SK-N-SH (cell line): ENCODE data around the gene NACC1. TPM values are rescaled to one million over a fixed set of nuclear protein-coding genes. Genes with fewer than 3 reads are reported as not detected.

Source experiments
- CTCF ChIA-PET: fragments of 300-600, 350-600 bp; formaldehyde crosslinking; extraction: SDS; loops from one replicate; lab custom pipeline; 2021; lab: Yijun Ruan, JAX
- POLR2A ChIA-PET: fragments of 350-600 bp; sonication (Branson Sonifier 250); formaldehyde crosslinking; extraction: SDS; loops from one replicate; lab custom pipeline; 2020; ENCODE audit warnings: antibody characterized with exemption, inconsistent platforms; lab: Yijun Ruan, JAX
- DNase-seq: peaks from one replicate; pipeline ENCODE4 v3.0.0; 2012
- H2AFZ ChIP-seq: fragments of 200-600 bp; sonication (generic); 2 replicates; pipeline ENCODE4 v1.8.1; 2016; ENCODE audit warnings: antibody characterized with exemption, mild to moderate bottlenecking, low read depth
- H3F3A ChIP-seq: fragments of 200-600 bp; sonication (generic); replicated peaks from 2 replicates; pipeline ENCODE3; 2016; ENCODE audit warnings: antibody characterized with exemption, mild to moderate bottlenecking; ENCODE audit not compliant: insufficient read depth
- H3K27ac ChIP-seq, 2 experiments: fragments of 200-500 bp in 1 of 2; fragments of 200-600 bp in 1 of 2; sonication (Bioruptor generic) in 1 of 2; sonication (generic), shearing (Covaris generic) in 1 of 2; 2 replicates each; pipeline versions ENCODE4 v1.5.1 to v1.6.1; 2014 to 2016; ENCODE audit warnings: low read depth in 2 of 2, inconsistent platforms in 1 of 2, low read length in 1 of 2, mild to moderate bottlenecking in 1 of 2, mixed read lengths in 1 of 2
- H3K27me3 ChIP-seq: fragments of 200-600 bp; sonication (generic), shearing (Covaris generic); 2 replicates; pipeline ENCODE4 v1.6.1; 2016; ENCODE audit warnings: mixed run types; ENCODE audit not compliant: insufficient read depth
- H3K36me3 ChIP-seq, 2 experiments: fragments of 200-500 bp in 1 of 2; fragments of 200-600 bp in 1 of 2; sonication (Bioruptor generic) in 1 of 2; sonication (generic) in 1 of 2; replicated peaks in 1 of 2; 2 replicates each; pipeline versions ENCODE3 to v1.5.1; 2014 to 2016; ENCODE audit warnings: low read length in 1 of 2, mild to moderate bottlenecking in 1 of 2; ENCODE audit not compliant: insufficient read depth in 2 of 2, control insufficient read depth in 1 of 2
- H3K4me1 ChIP-seq, 2 experiments: fragments of 200-500 bp in 1 of 2; fragments of 200-600 bp in 1 of 2; sonication (Bioruptor generic) in 1 of 2; sonication (generic), shearing (Covaris generic) in 1 of 2; 2 replicates each; pipeline versions ENCODE4 v1.5.1 to v1.6.1; 2014 to 2016; ENCODE audit warnings: low read depth in 1 of 2, low read length in 1 of 2, mixed run types in 1 of 2; ENCODE audit not compliant: insufficient read depth in 2 of 2, control insufficient read depth in 1 of 2
- H3K4me2 ChIP-seq: fragments of 200-600 bp; sonication (generic), shearing (Covaris generic); 2 replicates; pipeline ENCODE4 v1.6.1; 2017; ENCODE audit warnings: mixed run types
- H3K4me3 ChIP-seq, 2 experiments: fragments of 200-500 bp in 1 of 2; fragments of 200-600 bp in 1 of 2; sonication (Bioruptor generic) in 1 of 2; sonication (generic), shearing (Covaris generic) in 1 of 2; 2 replicates each; pipeline versions ENCODE4 v1.5.1 to v1.8.1; 2014 to 2016; ENCODE audit warnings: low read depth in 2 of 2, inconsistent platforms in 1 of 2, low read length in 1 of 2, mild to moderate bottlenecking in 1 of 2, mixed read lengths in 1 of 2, moderate library complexity in 1 of 2
- H3K79me2 ChIP-seq: fragments of 200-600 bp; sonication (generic); 2 replicates; pipeline ENCODE4 v1.8.1; 2017; ENCODE audit warnings: mild to moderate bottlenecking; ENCODE audit not compliant: insufficient read depth
- H3K9ac ChIP-seq: fragments of 200-600 bp; sonication (generic); 2 replicates; pipeline ENCODE4 v1.6.1; 2017; ENCODE audit warnings: mixed run types
- H3K9me2 ChIP-seq: fragments of 200-600 bp; sonication (generic); 2 replicates; pipeline ENCODE4 v1.6.1; 2017; ENCODE audit warnings: mixed run types
- H3K9me3 ChIP-seq: fragments of 200-600 bp; sonication (generic); 2 replicates; pipeline ENCODE4 v1.6.1; 2017; ENCODE audit warnings: mixed run types, mild to moderate bottlenecking, moderate library complexity
- H4K20me1 ChIP-seq: fragments of 200-600 bp; sonication (generic); 2 replicates; pipeline ENCODE4 v1.6.1; 2017; ENCODE audit warnings: mild to moderate bottlenecking, mixed run types; ENCODE audit not compliant: insufficient read depth
- EZH2phosphoT487 ChIP-seq: fragments of 200-600 bp; sonication (generic); IDR thresholded peaks from 2 replicates; pipeline ENCODE4 v1.6.1; 2017; ENCODE audit warnings: low read depth, mixed run types, mild to moderate bottlenecking, antibody characterized with exemption, moderate library complexity, borderline replicate concordance
- FOSL2 ChIP-seq: IDR thresholded peaks from 2 replicates; pipeline ENCODE4 v1.4.0; 2012; ENCODE audit warnings: low read depth, mild to moderate bottlenecking, moderate library complexity, borderline replicate concordance
- GABPA ChIP-seq: IDR thresholded peaks from 2 replicates; pipeline ENCODE4 v1.4.0; 2012; ENCODE audit warnings: low read depth, mild to moderate bottlenecking
- JUND ChIP-seq: IDR thresholded peaks from 2 replicates; pipeline ENCODE4 v1.4.0; 2012
- MXI1 ChIP-seq: IDR thresholded peaks from 2 replicates; pipeline ENCODE4 v1.6.1; 2012; ENCODE audit warnings: mild to moderate bottlenecking, low read depth, low read length, improper control_type of control experiment
- RAD21 ChIP-seq: IDR thresholded peaks from 2 replicates; pipeline ENCODE4 v1.6.1; 2012; ENCODE audit warnings: mild to moderate bottlenecking, low read length
- RCOR1 ChIP-seq: fragments of 150-350 bp; IDR thresholded peaks from 2 replicates; pipeline ENCODE4 v1.6.1; 2017; ENCODE audit warnings: antibody characterized with exemption, low read length
- REST ChIP-seq: IDR thresholded peaks from 2 replicates; pipeline ENCODE4 v1.6.1; 2012; ENCODE audit warnings: mild to moderate bottlenecking, low read depth, low read length, moderate library complexity
- RFX5 ChIP-seq: IDR thresholded peaks from 2 replicates; pipeline ENCODE4 v1.6.1; 2012; ENCODE audit warnings: mild to moderate bottlenecking, improper control_type of control experiment, low read length
- RXRA ChIP-seq: IDR thresholded peaks from 2 replicates; pipeline ENCODE4 v1.4.0; 2012; ENCODE audit warnings: low read depth, mild to moderate bottlenecking, borderline replicate concordance
- TAF1 ChIP-seq: IDR thresholded peaks from 2 replicates; pipeline ENCODE4 v1.6.1; 2012; ENCODE audit warnings: low read depth, mild to moderate bottlenecking, low read length, moderate library complexity, borderline replicate concordance
- TCF12 ChIP-seq: IDR thresholded peaks from 2 replicates; pipeline ENCODE4 v1.4.0; 2012
- ZBTB33 ChIP-seq: IDR thresholded peaks from 2 replicates; pipeline ENCODE4 v1.4.0; 2012; ENCODE audit warnings: low read depth, borderline replicate concordance
- WGBS: methylation state at CpG from one replicate; pipeline ENCODE4 v1.1.6; 2017; ENCODE audit warnings: low lambda C conversion rate; 5-methylcytosine and 5-hydroxymethylcytosine counted together
- polyA plus RNA-seq, 3 experiments: library from polyadenylated mRNA; depleted of rRNA; stranded (reverse); fragments of >200 nt; gene quantifications; 2 replicates each; pipeline ENCODE4 v1.2.3, GENCODE V29; 2012

Gene NACC1
- polyA plus RNA-seq, 1 of the 3 experiments (the other 2 are of a cell fraction) = 127 TPM

GRCh38 chr19:13132471-13133180, 14.6 kb downstream of the NACC1 start:
- no peak for DNase-seq
- H4K20me1 ChIP-seq = peaks cover 75% of the 10 kb centered on the region
- no peak overlapping the region for H3K9ac ChIP-seq
- no peaks in the 10 kb centered on the region for H3K27me3 ChIP-seq
- H3K36me3 ChIP-seq = peaks cover 5 to 30% of the 10 kb centered on the region in 2 experiments
- H3K9me2 ChIP-seq = no peaks in the 10 kb centered on the region
- 0 out of 2 replicates have a peak overlapping the region, but pooled peaks have one; percentile 50 for H3K4me2 ChIP-seq
- no peak overlapping the region for H3K4me3 ChIP-seq
- peak overlapping the region in 1 of 2 experiments; percentile 59; a peak in 2 of 4 replicates for H3K27ac ChIP-seq
- H3K4me1 ChIP-seq = peaks cover 0 to 15% of the 10 kb centered on the region in 2 experiments; a peak in 2 of 4 replicates
- H3K79me2 ChIP-seq = peaks cover 82% of the 10 kb centered on the region
- TF ChIP-seq TCF12 (0 out of 2 replicates have a peak, but pooled peaks have one; percentile 23), FOSL2 (peak; percentile 4; the same call in 1 of the 2 replicates), GABPA (no peak)
- TF ChIP-seq, all 33 proteins: peak for 2
- CTCF ChIA-PET = interaction anchor here (1.3 kb wide), 1 partner anchor 20 kb away, joined by 3 read pairs; no protein-coding TSS in a partner anchor
- Histone ChIP-seq H3K9me3 (no peaks in the 10 kb centered on the region), H2AFZ (no peak overlapping the region), H3F3A (peaks cover 24% of the 10 kb centered on the region)
- POLR2A ChIA-PET = no interaction called here
- WGBS = 56% methylated on average over 6 of the region's 8 CpGs

GRCh38 chr19:13133241-13133870, 15.3 kb downstream of the NACC1 start:
- H3K9ac ChIP-seq = no peak overlapping the region
- H3F3A ChIP-seq = peaks cover 24% of the 10 kb centered on the region
- peak overlapping the region in 1 of 2 experiments; percentile 59; a peak in 1 of 4 replicates for H3K27ac ChIP-seq
- CTCF ChIA-PET = interaction anchor here (1.3 kb wide), 1 partner anchor 20 kb away, joined by 3 read pairs; no protein-coding TSS in a partner anchor
- peaks cover 68% of the 10 kb centered on the region for H4K20me1 ChIP-seq
- H3K4me3 ChIP-seq = no peak overlapping the region
- peaks cover 5 to 37% of the 10 kb centered on the region in 2 experiments for H3K36me3 ChIP-seq
- no peak for DNase-seq
- H3K4me2 ChIP-seq = no peak overlapping the region
- peaks cover 74% of the 10 kb centered on the region for H3K79me2 ChIP-seq
- POLR2A ChIA-PET = no interaction called here
- no peaks in the 10 kb centered on the region for H3K9me3 ChIP-seq
- no peaks in the 10 kb centered on the region for H3K27me3 ChIP-seq
- no peaks in the 10 kb centered on the region for H3K9me2 ChIP-seq
- H3K4me1 ChIP-seq = peaks cover 0 to 15% of the 10 kb centered on the region in 2 experiments; a peak in 2 of 4 replicates
- no peak overlapping the region for H2AFZ ChIP-seq
- 94% methylated on average over 12 of the region's 12 CpGs for WGBS
- no peak for TF ChIP-seq MXI1
- TF ChIP-seq RAD21 = no peak
- no peak for TF ChIP-seq ZBTB33
- no peak for TF ChIP-seq REST
- TF ChIP-seq JUND = no peak
- TF ChIP-seq RCOR1 = no peak
- TF ChIP-seq RXRA = no peak
- TF ChIP-seq TAF1 = no peak
- TF ChIP-seq RFX5 = no peak
- TF ChIP-seq EZH2phosphoT487 = no peak
- TF ChIP-seq, all 33 proteins: peak for 0
